ENCODE data around the gene ATAD2B. TPM values are rescaled to one million over a fixed set of nuclear protein-coding genes. Genes with fewer than 3 reads are reported as not detected.

The ATAD2B gene
- total and polyA plus RNA-seq, 4 donors = 2.3 to 16.2 (median 11.5) TPM

GRCh38 chr2:23806665-23807249 lies 120.2 kb downstream of the ATAD2B start:
- TF ChIP-seq JUND (IDR thresholded peaks at IDR 0.05) (no peak), HNF4G (IDR thresholded peaks at IDR 0.05) (no peak), MAX (IDR thresholded peaks at IDR 0.05) (no peak), RXRA (IDR thresholded peaks at IDR 0.05) (no peak), YY1 (IDR thresholded peaks at IDR 0.05) (no peak)
- H3K36me3 ChIP-seq (ENCODE audit: control insufficient read depth in 4 of 4, insufficient read depth in 3 of 4, low read depth in 1 of 4, low read length in 3 of 4) = peaks cover 2 to 8% (median 6%) of the 10 kb centered on the region in 4 donors
- 92% methylated on average over 1 of the region's 1 CpG for WGBS
- H3K9me3 ChIP-seq (ENCODE audit: control insufficient read depth in 4 of 4, low read length in 3 of 4) = no peaks in the 10 kb centered on the region
- no peaks in the 10 kb centered on the region for H3K27me3 ChIP-seq (ENCODE audit: control insufficient read depth in 4 of 4, insufficient read depth in 4 of 4, low read length in 3 of 4)
- peaks cover 0 to 3% (median 0%) of the 10 kb centered on the region in 4 donors for H3K4me1 ChIP-seq (ENCODE audit: control insufficient read depth in 4 of 4, insufficient read depth in 4 of 4, low read length in 3 of 4)
- H3K27ac ChIP-seq (ENCODE audit: low read depth in 1 of 2, low read length in 2 of 2) = no peak overlapping the region
- DNase-seq (ENCODE audit: low spot score) = no peak
- no peak overlapping the region for H3K4me3 ChIP-seq (ENCODE audit: low read depth in 1 of 3, low read length in 3 of 3)
- no peak overlapping the region for H3K9ac ChIP-seq (ENCODE audit: low read depth in 1 of 2, low read length in 2 of 2)

GRCh38 chr2:23806201-23806600 lies 120.7 kb downstream of the ATAD2B start:
- H3K36me3 ChIP-seq (ENCODE audit: control insufficient read depth in 4 of 4, insufficient read depth in 3 of 4, low read depth in 1 of 4, low read length in 3 of 4) = peaks cover 2 to 8% (median 6%) of the 10 kb centered on the region in 4 donors
- H3K9ac ChIP-seq (ENCODE audit: low read depth in 1 of 2, low read length in 2 of 2) = no peak overlapping the region
- no peaks in the 10 kb centered on the region for H3K27me3 ChIP-seq (ENCODE audit: control insufficient read depth in 4 of 4, insufficient read depth in 4 of 4, low read length in 3 of 4)
- H3K4me1 ChIP-seq (ENCODE audit: control insufficient read depth in 4 of 4, insufficient read depth in 4 of 4, low read length in 3 of 4) = peaks cover 0 to 3% (median 0%) of the 10 kb centered on the region in 4 donors
- no peak overlapping the region for H3K27ac ChIP-seq (ENCODE audit: low read depth in 1 of 2, low read length in 2 of 2)
- WGBS = 46% methylated on average over 2 of the region's 2 CpGs
- TF ChIP-seq YY1 (IDR thresholded peaks at IDR 0.05) (no peak), JUND (IDR thresholded peaks at IDR 0.05) (no peak), MAX (IDR thresholded peaks at IDR 0.05) (no peak), ZBTB33 (IDR thresholded peaks at IDR 0.05) (no peak), REST (IDR thresholded peaks at IDR 0.05) (no peak), EGR1 (IDR thresholded peaks at IDR 0.05; ENCODE audit: low read depth in 2 of 2) (no peak), RXRA (IDR thresholded peaks at IDR 0.05) (no peak), FOXA2 (IDR thresholded peaks at IDR 0.05) (no peak), ATF3 (IDR thresholded peaks at IDR 0.05) (no peak), HNF4A (conservative IDR thresholded peaks at IDR 0.05) (no peak), FOXA1 (IDR thresholded peaks at IDR 0.05) (no peak), RAD21 (IDR thresholded peaks at IDR 0.05) (no peak), SP1 (IDR thresholded peaks at IDR 0.05) (no peak), CTCF (IDR thresholded peaks at IDR 0.05; ENCODE audit: low read depth, low read length, missing input control) (no peak), TAF1 (conservative IDR thresholded peaks at IDR 0.05) (no peak), GABPA (IDR thresholded peaks at IDR 0.05 in 1 of 2, conservative IDR thresholded peaks at IDR 0.05 in 1 of 2) (no peak), NR2F2 (IDR thresholded peaks at IDR 0.05) (no peak), HNF4G (IDR thresholded peaks at IDR 0.05) (no peak)
- H3K4me3 ChIP-seq (ENCODE audit: low read depth in 1 of 3, low read length in 3 of 3) = no peak overlapping the region
- H3K9me3 ChIP-seq (ENCODE audit: control insufficient read depth in 4 of 4, low read length in 3 of 4) = no peaks in the 10 kb centered on the region
- no peak for DNase-seq (ENCODE audit: low spot score)
